CD4-positive, alpha-beta T cell treated with Interleukin-2 at 100 ng/mL for 4 hours (primary cell): Measurements from ENCODE around the gene DCLK1.

Experiments
- DNase-seq: peaks from one replicate; pipeline ENCODE4 v3.0.0-alpha.2; 2020; ENCODE audit warnings: low spot score

The DCLK1 gene

GRCh38 chr13:35784286-35784951 is 346.8 kb downstream of the DCLK1 start:
- DNase-seq: no peak

DNA sequence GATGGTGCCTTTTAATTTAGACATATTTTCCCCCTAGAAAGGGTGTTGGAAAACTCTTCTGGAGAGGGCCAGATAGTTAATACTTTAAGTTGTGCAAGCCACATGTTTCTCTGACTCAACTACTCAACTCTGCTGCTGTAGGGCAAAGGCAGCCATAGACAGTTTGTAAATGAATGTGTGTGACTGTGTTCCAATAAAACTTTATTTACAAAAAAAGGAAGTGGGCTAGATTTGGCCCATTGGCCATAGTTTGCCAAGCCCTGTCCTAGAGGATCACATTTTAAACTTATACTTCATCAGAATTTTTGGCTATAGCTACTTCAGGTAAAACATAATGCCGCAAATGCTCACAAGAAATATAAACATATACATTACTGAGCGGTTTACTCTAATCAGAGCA is 348.4 kb downstream of the DCLK1 start:
- DNase-seq: no peak

- DNase-seq: no peak
These were observed 349.9 kb downstream of the DCLK1 start for GRCh38 chr13:35781036-35782000.

DNA sequence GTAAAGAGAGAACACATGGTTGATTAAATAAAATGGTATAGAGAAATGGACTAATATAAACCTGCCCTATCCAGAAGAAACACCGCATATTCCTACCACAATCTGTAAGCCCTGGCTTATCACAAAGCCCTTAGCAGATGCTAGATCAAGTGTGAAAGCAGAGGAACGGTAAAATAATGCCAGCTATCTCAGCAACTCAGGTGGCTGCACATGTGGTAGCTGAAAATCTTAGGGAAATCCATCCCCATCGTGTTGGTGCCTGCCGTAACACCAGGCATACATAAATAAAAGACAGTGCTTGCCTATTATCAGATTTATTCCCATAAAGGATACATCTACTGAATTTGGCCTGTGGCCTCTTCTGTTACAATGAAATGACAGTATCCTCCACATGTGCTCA is 350.6 kb downstream of the DCLK1 start:
- no peak for DNase-seq

DNA sequence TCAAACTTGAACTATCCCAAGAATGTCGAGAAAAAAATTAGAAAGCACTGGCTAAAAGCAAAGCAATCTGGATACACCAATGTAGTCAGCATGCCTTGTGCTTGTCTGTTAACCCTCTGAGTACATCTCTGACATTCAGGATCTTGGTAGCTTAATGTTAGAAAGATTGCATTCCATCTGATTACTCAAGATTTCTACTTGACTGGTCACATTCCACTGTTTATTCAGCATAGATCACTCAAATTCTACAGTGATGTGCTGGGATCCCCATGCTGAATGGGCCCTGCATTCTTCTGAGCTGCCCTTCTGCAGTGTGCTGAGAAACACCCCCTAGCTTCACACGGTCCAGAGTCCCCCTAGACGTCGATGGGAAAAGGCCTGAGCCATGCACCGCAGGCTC is 359.3 kb downstream of the DCLK1 start:
- no peak for DNase-seq

- no peak for DNase-seq
These were observed 360.4 kb downstream of the DCLK1 start for GRCh38 chr13:35770756-35771297.

DNA sequence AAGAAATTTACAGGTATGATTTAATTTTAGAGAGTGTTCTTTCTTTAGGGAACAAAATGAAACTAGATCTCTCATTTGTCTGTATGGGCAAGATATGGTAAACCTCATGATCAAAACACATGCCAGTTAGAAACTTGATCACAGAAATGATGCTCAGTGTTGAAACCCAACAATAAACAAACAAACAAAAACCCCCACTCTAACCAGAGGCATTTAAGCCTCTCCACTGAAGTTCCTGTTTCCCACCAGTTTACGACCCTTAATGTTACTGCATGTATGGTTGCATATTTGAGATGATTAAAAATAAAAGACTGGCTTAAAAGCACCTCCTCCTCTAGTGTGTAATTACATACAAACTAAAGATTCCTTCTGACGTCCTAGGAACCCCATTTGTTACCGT is 361.4 kb downstream of the DCLK1 start:
- DNase-seq: no peak

- DNase-seq: no peak
These were observed 362.6 kb downstream of the DCLK1 start for GRCh38 chr13:35768551-35768950.

GRCh38 chr13:35768073-35768472 is 363.1 kb downstream of the DCLK1 start:
- DNase-seq: no peak

- DNase-seq: no peak
These were observed 363.8 kb downstream of the DCLK1 start for GRCh38 chr13:35767256-35767976.

- no peak for DNase-seq
These were observed 364.5 kb downstream of the DCLK1 start for GRCh38 chr13:35766663-35767062.

DNA sequence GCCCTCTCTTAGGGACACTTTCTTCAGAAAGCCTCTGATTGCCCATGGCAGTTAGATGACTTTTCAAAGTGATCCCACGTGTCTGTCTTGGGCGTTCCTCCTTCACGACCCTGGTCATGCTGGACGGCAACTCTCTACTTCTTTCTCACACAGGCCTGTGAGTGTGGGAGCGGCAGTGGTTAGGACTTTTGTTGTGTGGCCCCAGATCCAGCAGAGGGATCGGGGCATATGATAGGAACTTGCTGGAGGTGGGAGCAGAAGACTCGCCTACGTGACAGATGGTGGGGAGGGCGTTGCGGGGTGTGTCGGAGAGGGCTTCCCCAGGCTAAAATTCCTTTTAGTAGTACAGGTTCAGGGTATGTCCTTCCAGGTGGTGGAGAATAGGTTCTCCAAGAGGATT is 365.2 kb downstream of the DCLK1 start:
- DNase-seq: no peak

- DNase-seq: no peak
These were observed 365.8 kb downstream of the DCLK1 start for GRCh38 chr13:35765366-35765765.

GRCh38 chr13:35764326-35765015 is 366.7 kb downstream of the DCLK1 start:
- no peak for DNase-seq

DNA sequence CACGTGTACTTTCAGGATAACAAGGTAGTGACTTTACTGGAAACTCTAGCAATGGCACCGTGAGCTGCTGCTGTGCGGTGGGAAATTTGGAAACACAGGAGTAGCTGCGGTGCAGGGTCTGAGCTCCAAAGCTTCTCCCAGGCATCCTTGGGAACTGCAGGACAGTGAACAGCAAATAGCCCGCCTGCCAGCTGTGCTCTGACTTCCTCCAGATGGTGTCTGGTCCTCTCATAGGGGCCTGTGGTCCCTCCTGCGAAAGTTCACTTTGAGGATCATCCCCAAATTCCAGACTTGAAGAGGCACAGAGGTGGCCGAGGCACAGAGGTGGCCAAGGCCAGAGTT is 367.4 kb downstream of the DCLK1 start:
- no peak for DNase-seq

DNA sequence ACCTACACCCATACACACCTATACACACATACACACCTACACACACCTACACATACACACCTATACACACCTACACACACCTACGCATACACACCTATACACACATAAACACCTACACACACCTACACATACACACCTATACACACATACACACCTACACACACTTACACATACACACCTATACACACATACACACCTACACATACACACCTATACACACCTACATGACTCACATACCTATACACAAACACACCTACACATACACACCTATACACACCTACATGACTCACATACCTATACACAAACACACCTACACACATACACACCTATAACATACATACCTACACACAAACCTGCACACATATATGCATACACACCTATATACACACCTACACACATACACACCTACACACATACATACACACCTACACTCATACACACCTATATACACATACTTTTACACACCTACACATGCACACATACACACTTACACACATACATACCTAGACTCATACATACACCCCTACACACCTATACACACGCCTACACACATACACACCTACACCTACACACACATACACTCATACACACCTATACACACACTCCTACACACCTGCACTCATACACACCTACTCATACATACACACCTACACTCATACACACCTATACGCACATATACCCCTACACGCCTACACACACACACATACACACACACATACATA is 368.0 kb downstream of the DCLK1 start:
- DNase-seq: no peak

DNA sequence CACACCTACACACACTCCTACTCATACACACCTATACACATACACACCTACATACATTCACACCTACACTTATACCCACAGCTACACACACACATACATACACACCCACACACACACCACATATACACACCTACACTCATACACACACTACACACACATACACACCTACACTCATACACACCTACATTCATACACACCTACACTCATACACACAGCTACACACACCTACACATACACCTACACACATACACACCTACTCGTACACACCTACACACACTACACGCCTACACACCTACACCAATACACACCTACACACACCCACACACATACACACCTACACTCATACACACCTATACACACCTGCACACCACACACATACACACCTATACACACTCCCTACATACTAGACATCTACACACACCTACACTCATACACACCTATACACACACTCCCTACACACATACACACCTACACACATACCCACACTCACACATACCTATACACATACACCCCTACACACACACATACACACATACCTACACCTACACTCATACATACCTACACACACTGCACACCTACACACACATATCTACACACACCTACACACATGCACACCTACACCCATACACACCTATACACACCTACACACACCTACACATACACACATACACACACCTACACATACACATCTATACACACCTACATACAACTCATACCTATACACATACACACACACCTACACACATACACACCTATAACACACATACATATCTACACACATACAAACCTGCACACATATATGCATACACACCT is 369.5 kb downstream of the DCLK1 start:
- DNase-seq: no peak

- no peak for DNase-seq
These were observed 370.4 kb downstream of the DCLK1 start for GRCh38 chr13:35760735-35761281.

DNA sequence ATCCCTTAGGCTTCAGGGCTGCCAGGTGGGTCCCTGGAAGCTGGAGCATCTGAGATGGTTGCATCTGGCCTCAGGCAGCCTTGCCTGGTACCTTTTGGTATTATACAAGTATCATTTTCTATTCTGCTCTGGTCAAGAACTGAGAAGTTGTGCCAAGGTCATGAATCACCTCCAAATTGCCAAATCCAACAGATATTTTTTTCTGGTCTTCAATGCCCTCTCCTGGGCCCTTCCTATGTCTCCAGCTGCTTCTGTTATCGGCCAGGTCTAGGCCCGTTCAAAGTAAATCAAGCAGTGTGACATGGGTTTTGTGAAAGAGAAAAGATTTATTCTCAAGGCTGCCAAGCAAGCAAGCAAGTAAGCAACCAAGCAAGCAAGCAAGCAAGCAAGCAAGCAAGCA is 383.6 kb downstream of the DCLK1 start:
- DNase-seq: no peak

- no peak for DNase-seq
These were observed 386.5 kb downstream of the DCLK1 start for GRCh38 chr13:35744566-35745178.
